ENCODE data around the gene DHX35. TPM values are rescaled to one million over a fixed set of nuclear protein-coding genes. Genes with fewer than 3 reads are reported as not detected.
A peak's percentile ranks its signal among the peaks of the same experiment; 100 is the strongest.

Gene DHX35
- total and polyA plus RNA-seq, 2 of the 13 experiments (the other 11 are each of a cell fraction or from before 2014, with no cell fraction given): 25.8 to 28.7 TPM

- TF ChIP-seq GFI1 (CRISPR knock-in tag; IDR thresholded peaks at IDR 0.05; ENCODE audit: borderline replicate concordance) (peak; percentile 77; the same call in 1 of the 2 replicates), ZNF530 (CRISPR knock-in tag; IDR thresholded peaks at IDR 0.05; ENCODE audit: low read depth) (no peak), TCF7L2 (IDR thresholded peaks at IDR 0.05; ENCODE audit: low read depth, low read length) (no peak), NFRKB (IDR thresholded peaks at IDR 0.05) (no peak), FLYWCH1 (CRISPR knock-in tag; IDR thresholded peaks at IDR 0.05) (peak; percentile 27; the same call in 1 of the 2 replicates), GATAD1 (CRISPR knock-in tag; IDR thresholded peaks at IDR 0.05) (peak; percentile 81), ZC3H4 (CRISPR knock-in tag; IDR thresholded peaks at IDR 0.05; ENCODE audit: borderline replicate concordance) (0 out of 2 replicates have a peak, but pooled peaks have one; percentile 49), RBAK (CRISPR knock-in tag; IDR thresholded peaks at IDR 0.05) (0 out of 2 replicates have a peak, but pooled peaks have one; percentile 40), ZNF263 (CRISPR knock-in tag; IDR thresholded peaks at IDR 0.05) (peak; percentile 71), ZNF549 (CRISPR knock-in tag; IDR thresholded peaks at IDR 0.05) (0 out of 2 replicates have a peak, but pooled peaks have one; percentile 19), ZNF136 (CRISPR knock-in tag; IDR thresholded peaks at IDR 0.05; ENCODE audit: low read depth) (peak; percentile 36; the same call in 1 of the 2 replicates), THYN1 (CRISPR knock-in tag; IDR thresholded peaks at IDR 0.05; ENCODE audit: borderline replicate concordance, low read depth) (peak; percentile 99), GATA4 (IDR thresholded peaks at IDR 0.05; ENCODE audit: borderline replicate concordance, low read depth) (peak; percentile 88; the same call in 1 of the 2 replicates), RELA (CRISPR knock-in tag; IDR thresholded peaks at IDR 0.05) (peak; percentile 54; the same call in 1 of the 2 replicates), EZH2 (conservative IDR thresholded peaks at IDR 0.05; ENCODE audit: low read depth, low read length) (no peak), ZNF570 (CRISPR knock-in tag; IDR thresholded peaks at IDR 0.05; ENCODE audit: borderline replicate concordance) (no peak)
- TF ChIP-seq, protein P1, sequence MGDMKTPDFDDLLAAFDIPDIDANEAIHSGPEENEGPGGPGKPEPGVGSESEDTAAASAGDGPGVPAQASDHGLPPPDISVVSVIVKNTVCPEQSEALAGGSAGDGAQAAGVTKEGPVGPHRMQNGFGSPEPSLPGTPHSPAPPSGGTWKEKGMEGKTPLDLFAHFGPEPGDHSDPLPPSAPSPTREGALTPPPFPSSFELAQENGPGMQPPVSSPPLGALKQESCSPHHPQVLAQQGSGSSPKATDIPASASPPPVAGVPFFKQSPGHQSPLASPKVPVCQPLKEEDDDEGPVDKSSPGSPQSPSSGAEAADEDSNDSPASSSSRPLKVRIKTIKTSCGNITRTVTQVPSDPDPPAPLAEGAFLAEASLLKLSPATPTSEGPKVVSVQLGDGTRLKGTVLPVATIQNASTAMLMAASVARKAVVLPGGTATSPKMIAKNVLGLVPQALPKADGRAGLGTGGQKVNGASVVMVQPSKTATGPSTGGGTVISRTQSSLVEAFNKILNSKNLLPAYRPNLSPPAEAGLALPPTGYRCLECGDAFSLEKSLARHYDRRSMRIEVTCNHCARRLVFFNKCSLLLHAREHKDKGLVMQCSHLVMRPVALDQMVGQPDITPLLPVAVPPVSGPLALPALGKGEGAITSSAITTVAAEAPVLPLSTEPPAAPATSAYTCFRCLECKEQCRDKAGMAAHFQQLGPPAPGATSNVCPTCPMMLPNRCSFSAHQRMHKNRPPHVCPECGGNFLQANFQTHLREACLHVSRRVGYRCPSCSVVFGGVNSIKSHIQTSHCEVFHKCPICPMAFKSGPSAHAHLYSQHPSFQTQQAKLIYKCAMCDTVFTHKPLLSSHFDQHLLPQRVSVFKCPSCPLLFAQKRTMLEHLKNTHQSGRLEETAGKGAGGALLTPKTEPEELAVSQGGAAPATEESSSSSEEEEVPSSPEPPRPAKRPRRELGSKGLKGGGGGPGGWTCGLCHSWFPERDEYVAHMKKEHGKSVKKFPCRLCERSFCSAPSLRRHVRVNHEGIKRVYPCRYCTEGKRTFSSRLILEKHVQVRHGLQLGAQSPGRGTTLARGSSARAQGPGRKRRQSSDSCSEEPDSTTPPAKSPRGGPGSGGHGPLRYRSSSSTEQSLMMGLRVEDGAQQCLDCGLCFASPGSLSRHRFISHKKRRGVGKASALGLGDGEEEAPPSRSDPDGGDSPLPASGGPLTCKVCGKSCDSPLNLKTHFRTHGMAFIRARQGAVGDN (CRISPR knock-in tag; IDR thresholded peaks at IDR 0.05): peak; percentile 96
- TF ChIP-seq, protein P2, sequence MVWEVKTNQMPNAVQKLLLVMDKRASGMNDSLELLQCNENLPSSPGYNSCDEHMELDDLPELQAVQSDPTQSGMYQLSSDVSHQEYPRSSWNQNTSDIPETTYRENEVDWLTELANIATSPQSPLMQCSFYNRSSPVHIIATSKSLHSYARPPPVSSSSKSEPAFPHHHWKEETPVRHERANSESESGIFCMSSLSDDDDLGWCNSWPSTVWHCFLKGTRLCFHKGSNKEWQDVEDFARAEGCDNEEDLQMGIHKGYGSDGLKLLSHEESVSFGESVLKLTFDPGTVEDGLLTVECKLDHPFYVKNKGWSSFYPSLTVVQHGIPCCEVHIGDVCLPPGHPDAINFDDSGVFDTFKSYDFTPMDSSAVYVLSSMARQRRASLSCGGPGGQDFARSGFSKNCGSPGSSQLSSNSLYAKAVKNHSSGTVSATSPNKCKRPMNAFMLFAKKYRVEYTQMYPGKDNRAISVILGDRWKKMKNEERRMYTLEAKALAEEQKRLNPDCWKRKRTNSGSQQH (CRISPR knock-in tag; IDR thresholded peaks at IDR 0.05; ENCODE audit: low read depth): peak; percentile 96
- TF ChIP-seq, protein P3, sequence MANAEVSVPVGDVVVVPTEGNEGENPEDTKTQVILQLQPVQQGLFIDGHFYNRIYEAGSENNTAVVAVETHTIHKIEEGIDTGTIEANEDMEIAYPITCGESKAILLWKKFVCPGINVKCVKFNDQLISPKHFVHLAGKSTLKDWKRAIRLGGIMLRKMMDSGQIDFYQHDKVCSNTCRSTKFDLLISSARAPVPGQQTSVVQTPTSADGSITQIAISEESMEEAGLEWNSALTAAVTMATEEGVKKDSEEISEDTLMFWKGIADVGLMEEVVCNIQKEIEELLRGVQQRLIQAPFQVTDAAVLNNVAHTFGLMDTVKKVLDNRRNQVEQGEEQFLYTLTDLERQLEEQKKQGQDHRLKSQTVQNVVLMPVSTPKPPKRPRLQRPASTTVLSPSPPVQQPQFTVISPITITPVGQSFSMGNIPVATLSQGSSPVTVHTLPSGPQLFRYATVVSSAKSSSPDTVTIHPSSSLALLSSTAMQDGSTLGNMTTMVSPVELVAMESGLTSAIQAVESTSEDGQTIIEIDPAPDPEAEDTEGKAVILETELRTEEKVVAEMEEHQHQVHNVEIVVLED (CRISPR knock-in tag; IDR thresholded peaks at IDR 0.05; ENCODE audit: borderline replicate concordance): peak; percentile 63
- TF ChIP-seq, protein P4, sequence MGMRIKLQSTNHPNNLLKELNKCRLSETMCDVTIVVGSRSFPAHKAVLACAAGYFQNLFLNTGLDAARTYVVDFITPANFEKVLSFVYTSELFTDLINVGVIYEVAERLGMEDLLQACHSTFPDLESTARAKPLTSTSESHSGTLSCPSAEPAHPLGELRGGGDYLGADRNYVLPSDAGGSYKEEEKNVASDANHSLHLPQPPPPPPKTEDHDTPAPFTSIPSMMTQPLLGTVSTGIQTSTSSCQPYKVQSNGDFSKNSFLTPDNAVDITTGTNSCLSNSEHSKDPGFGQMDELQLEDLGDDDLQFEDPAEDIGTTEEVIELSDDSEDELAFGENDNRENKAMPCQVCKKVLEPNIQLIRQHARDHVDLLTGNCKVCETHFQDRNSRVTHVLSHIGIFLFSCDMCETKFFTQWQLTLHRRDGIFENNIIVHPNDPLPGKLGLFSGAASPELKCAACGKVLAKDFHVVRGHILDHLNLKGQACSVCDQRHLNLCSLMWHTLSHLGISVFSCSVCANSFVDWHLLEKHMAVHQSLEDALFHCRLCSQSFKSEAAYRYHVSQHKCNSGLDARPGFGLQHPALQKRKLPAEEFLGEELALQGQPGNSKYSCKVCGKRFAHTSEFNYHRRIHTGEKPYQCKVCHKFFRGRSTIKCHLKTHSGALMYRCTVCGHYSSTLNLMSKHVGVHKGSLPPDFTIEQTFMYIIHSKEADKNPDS (CRISPR knock-in tag; IDR thresholded peaks at IDR 0.05): peak; percentile 85; the same call in 1 of the 2 replicates
Observed at GRCh38 chr20:38926142-38926933, 35.8 kb upstream of the DHX35 start, which contains the start of gene FAM83D (continued).

Data from HepG2 (cell line).